Common myeloid progenitor, CD34-positive (primary cell): ENCODE results near the gene TNFRSF1A.

ENCODE experiments used
- CTCF ChIA-PET: fragments of 350-600 bp; sonication (Branson Sonifier 250); formaldehyde crosslinking; loops from one replicate; lab custom pipeline; 2021; ENCODE audit warnings: antibody characterized with exemption; lab: Charles Lee
- POLR2A ChIA-PET: fragments of 350-600 bp; sonication (Branson Sonifier 250); formaldehyde crosslinking; loops from one replicate; lab custom pipeline; 2021; ENCODE audit warnings: antibody characterized with exemption; lab: Charles Lee
- DNase-seq, 3 donors: peaks; one replicate each; pipeline versions ENCODE4 v3.0.0 to v3.0.0-alpha.2; 2013
- H3K27ac ChIP-seq, 2 experiments: 1 replicate in 1 of 2; 2 replicates in 1 of 2; pipeline ENCODE4 v1.7.0; 2013; ENCODE audit warnings: inconsistent platforms in 2 of 2, low read length in 2 of 2, mild to moderate bottlenecking in 2 of 2, low read depth in 1 of 2, moderate library complexity in 1 of 2; ENCODE audit not compliant: severe bottlenecking in 2 of 2, insufficient read depth in 1 of 2, poor library complexity in 1 of 2
- H3K27me3 ChIP-seq, 5 experiments: replicated peaks in 2 of 5; 1 replicate in 3 of 5; 2 replicates in 2 of 5; pipeline versions ENCODE4 v1.6.1 to v1.7.0; 2013; ENCODE audit warnings: low read length in 4 of 5, mild to moderate bottlenecking in 2 of 5, moderate library complexity in 2 of 5, inconsistent platforms in 1 of 5; ENCODE audit not compliant: insufficient read depth in 5 of 5, control insufficient read depth in 4 of 5
- H3K36me3 ChIP-seq, 4 experiments: 1 replicate in 2 of 4; 2 replicates in 2 of 4; pipeline versions ENCODE4 v1.6.1 to v1.7.0; 2013; ENCODE audit warnings: low read length in 3 of 4, control low read depth in 1 of 4, mild to moderate bottlenecking in 1 of 4; ENCODE audit not compliant: control insufficient read depth in 4 of 4, insufficient read depth in 4 of 4
- H3K4me1 ChIP-seq, 4 experiments: 1 replicate in 3 of 4; 2 replicates in 1 of 4; pipeline versions ENCODE4 v1.6.1 to v1.7.1; 2013; ENCODE audit warnings: low read length in 3 of 4, mild to moderate bottlenecking in 3 of 4, control low read depth in 1 of 4, inconsistent platforms in 1 of 4, moderate library complexity in 1 of 4; ENCODE audit not compliant: control insufficient read depth in 4 of 4, insufficient read depth in 4 of 4; ENCODE audit errors: control extremely low read depth in 1 of 4
- H3K4me3 ChIP-seq, 7 experiments: 1 replicate in 4 of 7; 2 replicates in 3 of 7; pipeline versions ENCODE4 v1.5.1 to v1.7.0; 2013; ENCODE audit warnings: mild to moderate bottlenecking in 7 of 7, low read length in 6 of 7, moderate library complexity in 6 of 7, inconsistent platforms in 2 of 7, low read depth in 2 of 7, control low read depth in 1 of 7; ENCODE audit not compliant: insufficient read depth in 4 of 7, control insufficient read depth in 1 of 7; ENCODE audit errors: extremely low read depth in 1 of 7
- H3K9me3 ChIP-seq, 5 experiments: 1 replicate in 4 of 5; 2 replicates in 1 of 5; pipeline versions ENCODE4 v1.6.1 to v1.7.1; 2013; ENCODE audit warnings: low read length in 4 of 5, mild to moderate bottlenecking in 2 of 5, inconsistent platforms in 1 of 5, low read depth in 1 of 5, moderate library complexity in 1 of 5; ENCODE audit not compliant: control insufficient read depth in 4 of 5, insufficient read depth in 2 of 5; ENCODE audit errors: control extremely low read depth in 1 of 5
- WGBS: methylation state at CpG from one replicate; pipeline ENCODE4 v1.1.5; 2013; ENCODE audit not compliant: insufficient coverage; 5-methylcytosine and 5-hydroxymethylcytosine counted together

Gene TNFRSF1A

DNA sequence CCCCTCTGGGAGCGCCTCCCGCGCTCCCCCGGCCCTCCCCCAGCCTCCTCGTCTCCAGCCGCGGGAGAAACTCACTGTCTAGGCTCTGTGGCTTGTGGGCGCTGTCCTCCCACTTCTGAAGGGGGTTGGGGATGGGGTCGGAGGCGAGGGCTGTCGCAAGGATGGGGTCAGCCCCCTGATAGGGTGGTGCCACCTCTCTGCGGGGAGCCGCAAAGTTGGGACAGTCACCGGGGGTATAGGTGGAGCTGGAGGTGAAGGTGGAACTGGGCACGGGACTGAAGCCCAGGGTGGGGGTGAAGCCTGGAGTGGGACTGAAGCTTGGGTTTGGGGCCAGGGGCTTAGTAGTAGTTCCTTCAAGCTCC lies 12.2 kb downstream of the TNFRSF1A start:
- H3K27me3 ChIP-seq: no peaks in the 10 kb centered on the region
- peak overlapping the region in 1 of 2 experiments; percentile 54 for H3K27ac ChIP-seq
- POLR2A ChIA-PET: no interaction called here
- H3K4me1 ChIP-seq: peaks cover 10 to 49% (median 38%) of the 10 kb centered on the region in 4 experiments
- H3K4me3 ChIP-seq: no peak overlapping the region
- CTCF ChIA-PET: interaction anchor here (1.1 to 1.9 kb wide), 6 partner anchors 10 to 209 kb away, joined by 3 to 8 read pairs (median 6); no protein-coding TSS in a partner anchor
- H3K36me3 ChIP-seq: peaks cover 25 to 89% (median 70%) of the 10 kb centered on the region in 4 experiments
- H3K9me3 ChIP-seq: no peaks in the 10 kb centered on the region
- no peak for DNase-seq
- 92% methylated on average over 4 of the region's 15 CpGs for WGBS

GRCh38 chr12:6328945-6329702 lies 12.8 kb downstream of the TNFRSF1A start:
- no peak for DNase-seq
- Histone ChIP-seq H3K27ac (no peak overlapping the region), H3K4me1 (peaks cover 12 to 49% (median 38%) of the 10 kb centered on the region in 4 experiments), H3K4me3 (no peak overlapping the region), H3K27me3 (no peaks in the 10 kb centered on the region), H3K36me3 (peaks cover 23 to 88% (median 66%) of the 10 kb centered on the region in 4 experiments), H3K9me3 (no peaks in the 10 kb centered on the region)
- POLR2A ChIA-PET: interaction anchor here (0.7 kb wide), 1 partner anchor 154 kb away, joined by 3 read pairs; no protein-coding TSS in a partner anchor
- CTCF ChIA-PET: interaction anchor here (0.7 to 3.8 kb wide), 6 partner anchors 13 to 210 kb away, joined by 3 to 23 read pairs (median 4); no protein-coding TSS in a partner anchor
- 95% methylated on average over 69 of the region's 75 CpGs for WGBS

- Histone ChIP-seq H3K27ac (peak overlapping the region in 1 of 2 experiments; percentile 47), H3K36me3 (peaks cover 21 to 79% (median 58%) of the 10 kb centered on the region in 4 experiments), H3K4me3 (no peak overlapping the region), H3K9me3 (no peaks in the 10 kb centered on the region), H3K27me3 (no peaks in the 10 kb centered on the region), H3K4me1 (peaks cover 15 to 48% (median 37%) of the 10 kb centered on the region in 4 experiments)
- 97% methylated on average over 6 of the region's 10 CpGs for WGBS
- ChIA-PET POLR2A (interaction anchor here (1.1 kb wide), 1 partner anchor 142 kb away, joined by 3 read pairs; the partner anchor contains the start of gene VAMP1), CTCF (interaction anchor here (0.7 to 4.0 kb wide), 12 partner anchors 9 to 209 kb away, joined by 3 to 66 read pairs (median 8); no protein-coding TSS in a partner anchor)
- no peak for DNase-seq
Measured at GRCh38 chr12:6328045-6328779, 13.7 kb downstream of the TNFRSF1A start.

GRCh38 chr12:6327229-6328041 lies 14.4 kb downstream of the TNFRSF1A start:
- DNase-seq: no peak
- Histone ChIP-seq H3K4me1 (peaks cover 12 to 48% (median 38%) of the 10 kb centered on the region in 4 experiments), H3K36me3 (peaks cover 17 to 71% (median 51%) of the 10 kb centered on the region in 4 experiments), H3K27me3 (no peaks in the 10 kb centered on the region), H3K9me3 (no peaks in the 10 kb centered on the region), H3K4me3 (no peak overlapping the region), H3K27ac (peak overlapping the region in 1 of 2 experiments; percentile 47)
- ChIA-PET CTCF (interaction anchor here (0.7 to 4.0 kb wide), 18 partner anchors 9 to 219 kb away, joined by 3 to 66 read pairs (median 8); partner anchors contain the start of gene TNFRSF1A), POLR2A (interaction anchor here (1.1 kb wide), 1 partner anchor 143 kb away, joined by 3 read pairs; the partner anchor contains the start of gene VAMP1)
- WGBS: 93% methylated on average over 21 of the region's 33 CpGs

DNA sequence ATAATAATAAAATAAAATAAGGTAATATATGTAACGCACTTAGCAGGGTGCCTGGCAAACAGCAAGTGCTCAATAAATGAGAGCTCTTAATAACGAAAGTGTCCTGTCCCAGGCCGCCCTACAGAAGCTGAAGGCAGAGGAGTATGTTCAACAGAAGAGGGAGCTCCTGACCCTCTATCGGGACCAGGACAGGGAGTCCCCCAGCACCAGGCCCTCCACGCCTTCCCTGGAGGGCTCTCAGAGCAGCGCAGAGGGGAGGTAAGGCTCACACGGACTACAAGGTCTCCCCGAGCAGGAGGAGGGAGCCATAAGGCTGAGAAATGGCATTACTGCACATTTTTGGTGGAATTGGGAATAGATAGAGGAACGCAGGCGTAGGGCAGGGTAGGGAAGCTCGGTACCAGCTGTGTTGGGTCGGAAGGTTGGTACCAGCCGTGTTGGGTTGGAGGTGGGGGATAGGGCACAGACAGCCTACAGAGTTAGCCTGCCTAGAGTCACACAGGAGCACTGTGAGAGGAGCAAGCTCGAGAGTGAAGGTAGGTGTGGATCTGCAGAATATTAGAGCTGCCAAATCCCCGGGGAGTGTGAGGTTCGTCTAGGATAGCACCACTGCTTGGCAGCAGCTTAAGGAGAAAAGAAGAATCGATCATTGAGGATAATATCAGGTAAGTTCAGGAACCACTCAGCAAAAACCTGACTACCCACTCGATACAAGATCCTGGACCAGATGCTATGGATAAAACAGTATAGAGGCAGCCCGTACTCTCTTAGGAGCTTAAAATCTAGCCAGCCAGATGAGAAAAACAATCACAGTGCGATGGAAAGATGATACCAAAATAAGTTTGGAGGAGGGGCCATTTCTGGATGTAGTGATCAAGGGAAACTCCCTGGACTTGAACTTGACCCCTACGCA lies 15.3 kb downstream of the TNFRSF1A start:
- Histone ChIP-seq H3K9me3 (no peaks in the 10 kb centered on the region), H3K27ac (peak overlapping the region in 1 of 2 experiments; percentile 44), H3K4me1 (peaks cover 12 to 53% (median 45%) of the 10 kb centered on the region in 4 experiments), H3K4me3 (no peak overlapping the region), H3K27me3 (no peaks in the 10 kb centered on the region), H3K36me3 (peaks cover 17 to 64% (median 47%) of the 10 kb centered on the region in 4 experiments)
- 82% methylated on average over 18 of the region's 21 CpGs for WGBS
- peak; percentile 61 to 83 (median 82) for DNase-seq
- ChIA-PET CTCF (interaction anchor here (0.7 to 4.0 kb wide), 26 partner anchors 10 to 220 kb away, joined by 3 to 66 read pairs (median 6); partner anchors contain the start of genes SCNN1A and TNFRSF1A), POLR2A (interaction anchor here (0.8 to 1.3 kb wide), 2 partner anchors 9 to 208 kb away, joined by 4 to 12 read pairs; partner anchors contain the start of gene GAPDH)
